Sigmoid colon (tissue), 7 donors: Measurements from ENCODE around the gene REV3L. TPM values are rescaled to one million over a fixed set of nuclear protein-coding genes. Genes with fewer than 3 reads are reported as not detected.

Source experiments
- DNase-seq: peaks from one replicate; pipeline ENCODE4 v3.0.0-alpha.2; 2019
- H3K27ac ChIP-seq, 4 donors: fragments of 200-600 bp; sonication (generic); one replicate each; pipeline ENCODE4 v1.5.1; 2016 to 2019; ENCODE audit warnings: mild to moderate bottlenecking in 1 of 4
- H3K27me3 ChIP-seq, 3 donors: fragments of 200-600 bp; sonication (generic); one replicate each; pipeline ENCODE4 v1.5.1; 2019; ENCODE audit warnings: mild to moderate bottlenecking in 1 of 3
- H3K36me3 ChIP-seq, 4 donors: fragments of 200-600 bp; sonication (generic); one replicate each; pipeline ENCODE4 v1.5.1; 2016 to 2019
- H3K4me1 ChIP-seq, 4 donors: fragments of 200-600 bp; sonication (generic); one replicate each; pipeline ENCODE4 v1.5.1; 2017 to 2019
- H3K4me3 ChIP-seq, 4 donors: fragments of 200-600 bp; sonication (generic); one replicate each; pipeline ENCODE4 v1.5.1; 2017 to 2019; ENCODE audit warnings: mild to moderate bottlenecking in 2 of 4, moderate library complexity in 1 of 4
- H3K9me3 ChIP-seq, 4 donors: fragments of 200-600 bp in 3 of 4; sonication (generic) in 3 of 4; one replicate each; pipeline versions ENCODE4 v1.5.1 to v1.6.1; 2013 to 2019
- EP300 ChIP-seq, 4 donors: sonication (generic); formaldehyde crosslinking; IDR thresholded peaks; one replicate each; pipeline ENCODE4 v1.6.1; 2017; ENCODE audit warnings: antibody characterized with exemption in 4 of 4
- POLR2A ChIP-seq, 2 donors: fragments of 450-650 bp; IDR thresholded peaks; one replicate each; pipeline ENCODE4 v1.6.1; 2016; ENCODE audit warnings: antibody characterized with exemption in 2 of 2, mild to moderate bottlenecking in 2 of 2, moderate library complexity in 2 of 2
- POLR2AphosphoS5 ChIP-seq, 4 donors: sonication (generic); formaldehyde crosslinking; IDR thresholded peaks; one replicate each; pipeline ENCODE4 v1.6.1; 2017; ENCODE audit warnings: antibody characterized with exemption in 4 of 4
- WGBS, 2 donors: extraction: QIAGEN DNeasy Blood & Tissue Kit; methylation state at CpG; one replicate each; pipeline ENCODE4 v1.1.7; 2013; 5-methylcytosine and 5-hydroxymethylcytosine counted together
- intact Hi-C: fragments of 100-400 bp; cut with DNase I; formaldehyde crosslinking; loops from one replicate; pipeline ENCODE4 v1.15.1; 2023
- polyA plus RNA-seq, 3 donors: library from polyadenylated mRNA; stranded (reverse); fragments of 200-250 nt; gene quantifications; one replicate each; pipeline ENCODE4 v1.2.3, GENCODE V29; 2013
- total RNA-seq, 4 donors: library from RNA; depleted of rRNA; stranded (reverse); fragments of >200 nt; gene quantifications; one replicate each; pipeline ENCODE4 v1.1.0, GENCODE V29; 2016
- TF ChIP-seq, protein P1 (sequence below), 4 experiments: fragments of 450-650 bp in 3 of 4; fragments of 200-600 bp in 1 of 4; IDR thresholded peaks; one replicate each; pipeline ENCODE4 v1.5.1; 2016 to 2019; ENCODE audit warnings: antibody characterized with exemption in 4 of 4, mild to moderate bottlenecking in 3 of 4, moderate library complexity in 2 of 4
- donor health status: healthy with polysubstance abuse.
- donor health status: Bipolar disorder and iron deficiency.
- donor health status: healthy.

Gene REV3L
- total and polyA plus RNA-seq, 7 donors = 3.0 to 122 (median 72.1) TPM

DNA sequence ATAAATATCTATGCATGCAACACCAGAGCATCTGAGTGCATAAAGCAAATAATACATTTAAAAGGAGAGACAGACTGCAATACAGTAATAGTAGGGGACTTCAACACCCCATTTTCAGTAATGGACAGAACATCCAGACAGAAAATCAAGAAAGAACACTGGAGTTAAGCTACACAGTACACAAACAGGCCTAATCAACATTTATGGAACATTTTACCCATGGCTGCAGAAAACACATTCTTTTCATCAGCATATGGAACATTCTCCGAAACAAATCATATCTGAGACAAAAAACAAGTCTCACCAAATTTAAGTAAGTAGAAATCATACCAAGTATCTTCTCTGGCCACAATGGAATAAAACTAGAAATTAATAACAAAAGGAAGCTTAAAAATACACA, 50.5 kb downstream of the REV3L start:
- Histone ChIP-seq H3K27me3 (no peaks in the 10 kb centered on the region), H3K27ac (peak overlapping the region in 1 of 4 donors; percentile 22), H3K4me3 (no peak overlapping the region), H3K9me3 (no peaks in the 10 kb centered on the region), H3K4me1 (peaks cover 0 to 62% (median 48%) of the 10 kb centered on the region in 4 donors), H3K36me3 (no peaks in the 10 kb centered on the region)
- DNase-seq = no peak
- intact Hi-C loops = loop anchor here (5.0 kb wide), 1 partner anchor 50 kb away; the partner anchor contains the start of gene REV3L
- 97 to 98% methylated on average over 1 of the region's 1 CpG for WGBS, 2 donors
- no peak for TF ChIP-seq POLR2A (IDR thresholded peaks at IDR 0.05)
- TF ChIP-seq, protein P1, sequence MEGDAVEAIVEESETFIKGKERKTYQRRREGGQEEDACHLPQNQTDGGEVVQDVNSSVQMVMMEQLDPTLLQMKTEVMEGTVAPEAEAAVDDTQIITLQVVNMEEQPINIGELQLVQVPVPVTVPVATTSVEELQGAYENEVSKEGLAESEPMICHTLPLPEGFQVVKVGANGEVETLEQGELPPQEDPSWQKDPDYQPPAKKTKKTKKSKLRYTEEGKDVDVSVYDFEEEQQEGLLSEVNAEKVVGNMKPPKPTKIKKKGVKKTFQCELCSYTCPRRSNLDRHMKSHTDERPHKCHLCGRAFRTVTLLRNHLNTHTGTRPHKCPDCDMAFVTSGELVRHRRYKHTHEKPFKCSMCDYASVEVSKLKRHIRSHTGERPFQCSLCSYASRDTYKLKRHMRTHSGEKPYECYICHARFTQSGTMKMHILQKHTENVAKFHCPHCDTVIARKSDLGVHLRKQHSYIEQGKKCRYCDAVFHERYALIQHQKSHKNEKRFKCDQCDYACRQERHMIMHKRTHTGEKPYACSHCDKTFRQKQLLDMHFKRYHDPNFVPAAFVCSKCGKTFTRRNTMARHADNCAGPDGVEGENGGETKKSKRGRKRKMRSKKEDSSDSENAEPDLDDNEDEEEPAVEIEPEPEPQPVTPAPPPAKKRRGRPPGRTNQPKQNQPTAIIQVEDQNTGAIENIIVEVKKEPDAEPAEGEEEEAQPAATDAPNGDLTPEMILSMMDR (IDR thresholded peaks at IDR 0.05) = no peak
- TF ChIP-seq POLR2AphosphoS5 (IDR thresholded peaks at IDR 0.05) = no peak
- TF ChIP-seq EP300 (IDR thresholded peaks at IDR 0.05) = no peak

DNA sequence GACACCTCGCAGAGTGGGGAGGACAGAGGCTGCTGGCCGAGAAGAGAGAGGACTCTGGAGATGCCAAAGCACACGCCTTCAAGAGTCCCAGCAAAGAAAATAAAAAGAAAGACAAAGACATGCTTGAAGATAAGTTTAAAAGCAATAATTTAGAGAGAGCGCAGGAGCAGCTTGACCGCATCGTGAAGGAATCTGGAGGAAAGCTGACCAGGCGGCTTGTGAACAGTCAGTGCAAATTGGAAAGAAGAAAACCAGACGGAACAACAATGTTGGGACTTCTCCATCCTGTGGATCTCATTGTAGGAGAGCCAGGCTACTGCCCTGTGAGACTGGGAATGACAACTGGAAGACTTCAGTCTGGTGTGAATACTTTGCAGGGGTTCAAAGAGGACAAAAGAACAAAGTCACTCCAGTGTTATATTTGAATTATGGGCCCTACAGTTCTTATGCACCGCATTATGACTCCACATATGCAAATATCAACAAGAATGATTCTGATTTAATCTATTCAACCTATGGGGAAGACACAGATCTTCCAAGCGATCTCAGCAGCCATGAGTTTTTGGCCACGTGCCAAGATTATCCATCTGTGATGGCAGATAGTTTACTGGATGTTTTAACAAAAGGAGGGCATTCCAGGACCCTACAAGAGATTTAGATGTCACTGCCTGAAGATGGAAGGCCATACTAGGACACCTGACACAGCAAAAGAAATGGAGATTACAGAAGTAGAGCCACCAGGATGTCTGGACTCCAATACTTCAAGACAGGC, 52.2 kb downstream of the REV3L start:
- DNase-seq = peak; percentile 69
- H3K36me3 ChIP-seq = no peaks in the 10 kb centered on the region
- intact Hi-C loops = loop anchor here (5.0 kb wide), 1 partner anchor 52 kb away; the partner anchor contains the start of gene REV3L

DNA sequence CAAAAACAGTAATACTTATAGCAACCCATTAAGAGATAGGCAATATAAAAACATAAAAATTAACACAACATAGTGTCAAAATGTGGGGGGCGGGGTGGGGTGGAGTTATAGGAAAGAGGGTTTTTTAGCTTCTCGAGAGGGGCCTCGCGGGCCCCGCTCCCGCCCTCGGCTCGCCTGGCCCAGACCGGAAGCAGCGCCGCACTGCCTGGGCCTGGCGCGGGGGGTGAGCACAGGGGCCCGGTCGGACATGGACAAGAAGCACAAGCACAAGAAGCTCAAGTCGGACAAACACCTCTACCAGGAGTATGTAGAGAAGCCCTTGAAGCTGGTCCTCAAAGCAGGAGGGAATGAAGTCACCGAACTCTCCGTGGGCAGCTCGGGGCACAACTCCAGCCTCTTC, 53.4 kb downstream of the REV3L start:
- TF ChIP-seq, protein P1 (IDR thresholded peaks at IDR 0.05) = no peak
- TF ChIP-seq EP300 (IDR thresholded peaks at IDR 0.05) (no peak), POLR2A (IDR thresholded peaks at IDR 0.05) (no peak), POLR2AphosphoS5 (IDR thresholded peaks at IDR 0.05) (no peak)
- peak overlapping the region in 3 of 4 donors; percentile 68 to 79 (median 77) for H3K27ac ChIP-seq
- no peak for DNase-seq
- no peaks in the 10 kb centered on the region for H3K36me3 ChIP-seq
- peaks cover 0 to 91% (median 70%) of the 10 kb centered on the region in 4 donors for H3K4me1 ChIP-seq
- H3K4me3 ChIP-seq = peak overlapping the region in 1 of 4 donors; percentile 12
- no peaks in the 10 kb centered on the region for H3K9me3 ChIP-seq
- no peaks in the 10 kb centered on the region for H3K27me3 ChIP-seq
- intact Hi-C loops = loop anchor here (2.0 kb wide), 1 partner anchor 175 kb away; the partner anchor contains the start of gene TRAF3IP2
- 97 to 98% methylated on average over 19 of the region's 19 CpGs for WGBS, 2 donors

More for the DNA sequence above, 52.2 kb downstream of the REV3L start:
- Histone ChIP-seq H3K27me3 (no peaks in the 10 kb centered on the region), H3K27ac (peak overlapping the region in 3 of 4 donors; percentile 68 to 79 (median 77)), H3K4me3 (peak overlapping the region in 1 of 4 donors; percentile 7), H3K4me1 (peaks cover 0 to 79% (median 63%) of the 10 kb centered on the region in 4 donors), H3K9me3 (no peaks in the 10 kb centered on the region)
- 92 to 95% methylated on average over 11 of the region's 11 CpGs for WGBS, 2 donors
- TF ChIP-seq POLR2A (IDR thresholded peaks at IDR 0.05) (no peak), EP300 (IDR thresholded peaks at IDR 0.05) (peak in 1 of 4 donors; percentile 34), POLR2AphosphoS5 (IDR thresholded peaks at IDR 0.05) (peak in 3 of 4 donors; percentile 58 to 84 (median 81))
- TF ChIP-seq, protein P1 (IDR thresholded peaks at IDR 0.05) = no peak

DNA sequence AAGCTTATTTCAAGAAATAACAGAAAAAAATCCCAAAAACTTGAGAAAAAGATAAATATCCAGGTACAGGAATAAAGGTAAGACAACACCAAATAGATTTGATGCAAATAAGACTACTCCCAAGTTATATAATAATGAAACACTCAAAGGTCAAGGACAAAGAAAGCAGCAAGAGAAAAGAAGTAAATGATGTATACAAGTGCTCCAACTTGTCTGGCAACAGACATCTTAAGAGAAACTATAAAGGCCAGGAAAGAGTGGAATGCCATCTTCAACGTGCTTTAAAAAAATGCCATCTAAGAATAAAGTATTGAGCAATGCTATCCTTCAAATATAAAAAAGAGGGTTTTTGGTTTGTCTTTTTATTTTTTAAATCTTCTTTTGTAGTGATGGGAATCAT, 54.2 kb downstream of the REV3L start:
- no peak overlapping the region for H3K4me3 ChIP-seq
- TF ChIP-seq, protein P1 (IDR thresholded peaks at IDR 0.05) = no peak
- TF ChIP-seq POLR2A (IDR thresholded peaks at IDR 0.05) = no peak
- no peak for TF ChIP-seq POLR2AphosphoS5 (IDR thresholded peaks at IDR 0.05)
- TF ChIP-seq EP300 (IDR thresholded peaks at IDR 0.05) = no peak
- DNase-seq = no peak
- H3K9me3 ChIP-seq = no peaks in the 10 kb centered on the region
- no peaks in the 10 kb centered on the region for H3K36me3 ChIP-seq
- peaks cover 0 to 98% (median 77%) of the 10 kb centered on the region in 4 donors for H3K4me1 ChIP-seq
- H3K27me3 ChIP-seq = no peaks in the 10 kb centered on the region
- H3K27ac ChIP-seq = peak overlapping the region in 3 of 4 donors; percentile 68 to 79 (median 77)
- 80 to 93% methylated on average over 1 of the region's 1 CpG for WGBS, 2 donors
- intact Hi-C loops = loop anchor here (2.0 kb wide), 1 partner anchor 176 kb away; the partner anchor contains the start of gene TRAF3IP2
